ENCODE measurements around the gene LRRK1. TPM values are rescaled to one million over a fixed set of nuclear protein-coding genes. Genes with fewer than 3 reads are reported as not detected.
A peak's percentile ranks its signal among the peaks of the same experiment; 100 is the strongest.

The LRRK1 gene
- total and polyA plus RNA-seq, 2 of the 13 experiments (the other 11 are each of a cell fraction or from before 2014, with no cell fraction given) = 0.13 to 1.2 TPM

GRCh38 chr15:101114610-101115009, 195.5 kb downstream of the LRRK1 start:
- in situ Hi-C loops (cut with HindIII; ENCODE audit: extremely low pct_ligation_motif_present, low pct_unique_long_range_greater_than_20kb) = no loop called here
- H3K4me1 ChIP-seq (ENCODE audit: insufficient read depth, low read length) = peaks cover 26% of the 10 kb centered on the region
- H3K4me2 ChIP-seq (ENCODE audit: low read depth, low read length) = no peak overlapping the region
- ATAC-seq (no peak), FAIRE-seq (no peak), DNase-seq (ENCODE audit: low spot score) (no peak)
- TF ChIP-seq ZNF879 (CRISPR knock-in tag; IDR thresholded peaks at IDR 0.05) (no peak), ZKSCAN1 (IDR thresholded peaks at IDR 0.05; ENCODE audit: low read length) (no peak), IKZF4 (CRISPR knock-in tag; IDR thresholded peaks at IDR 0.05; ENCODE audit: borderline replicate concordance, low read depth, not compliant biosample characterization) (no peak), ZNF329 (CRISPR knock-in tag; IDR thresholded peaks at IDR 0.05; ENCODE audit: low read depth) (no peak), SPEN (CRISPR knock-in tag; IDR thresholded peaks at IDR 0.05; ENCODE audit: low read depth) (no peak), ZNF121 (CRISPR knock-in tag; IDR thresholded peaks at IDR 0.05) (no peak), GTF3A (CRISPR knock-in tag; conservative IDR thresholded peaks at IDR 0.05) (no peak)
- H3K79me2 ChIP-seq (ENCODE audit: insufficient read depth, low read length) = no peaks in the 10 kb centered on the region
- H3K4me3 ChIP-seq (replicated peaks in 1 of 3; ENCODE audit: insufficient read depth in 1 of 3, low read depth in 2 of 3, low read length in 3 of 3) = no peak overlapping the region
- no peak overlapping the region for H3K27ac ChIP-seq (ENCODE audit: extremely low read length, insufficient read depth, low read length)
- BruUV-seq (replicated peaks) = no TSS peak
- ChIA-PET POLR2A (no interaction called here), CTCF (ENCODE audit: low intra/inter-chr PET ratio, low total read pairs) (no interaction called here)
- no peaks in the 10 kb centered on the region for H3K9me3 ChIP-seq (ENCODE audit: low read length)
- intact Hi-C loops (cut with micrococcal nuclease; ENCODE audit: unreplicated experiment) = no loop called here
- no peaks in the 10 kb centered on the region for H4K20me1 ChIP-seq (ENCODE audit: insufficient read depth, low read length)
- WGBS (ENCODE audit: low lambda C conversion rate) = 60% methylated on average over 4 of the region's 4 CpGs
- H2AFZ ChIP-seq (ENCODE audit: low read length) = no peak overlapping the region
- no peaks in the 10 kb centered on the region for H3K36me3 ChIP-seq (replicated peaks in 1 of 2; ENCODE audit: control insufficient read depth in 1 of 2, insufficient read depth in 2 of 2, low read length in 2 of 2)
- H3K27me3 ChIP-seq (ENCODE audit: control insufficient read depth in 1 of 2, insufficient read depth in 2 of 2, low read length in 2 of 2) = peaks cover 10 to 70% of the 10 kb centered on the region in 2 experiments
- H3K9ac ChIP-seq (ENCODE audit: insufficient read depth, low read depth, low read length) = no peak overlapping the region

DNA sequence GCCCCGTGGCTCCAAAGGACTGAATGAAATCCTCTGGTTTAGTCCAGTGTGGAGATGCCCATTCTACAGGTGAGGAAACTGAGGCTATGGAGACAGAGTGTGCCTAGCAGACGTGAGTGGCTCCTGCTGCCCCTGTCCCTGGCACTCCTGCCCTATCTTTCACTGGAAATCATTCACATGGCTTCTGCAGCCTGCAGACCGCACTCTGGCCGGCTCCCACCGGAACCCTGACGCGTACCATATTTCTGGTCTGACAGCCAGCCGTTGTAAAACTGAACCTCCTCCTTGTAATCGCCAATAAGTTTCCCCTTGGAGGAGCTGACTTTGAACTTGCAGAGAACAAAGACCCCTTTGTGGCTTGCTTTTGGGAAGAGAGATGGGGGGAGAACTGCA, 196.2 kb downstream of the LRRK1 start:
- Histone ChIP-seq H3K4me1 (ENCODE audit: insufficient read depth, low read length) (peaks cover 31% of the 10 kb centered on the region), H4K20me1 (ENCODE audit: insufficient read depth, low read length) (no peaks in the 10 kb centered on the region), H3K4me2 (ENCODE audit: low read depth, low read length) (peak overlapping the region; percentile 32; the same call in 1 of the 2 replicates), H2AFZ (ENCODE audit: low read length) (no peak overlapping the region), H3K9ac (ENCODE audit: insufficient read depth, low read depth, low read length) (no peak overlapping the region), H3K9me3 (ENCODE audit: low read length) (no peaks in the 10 kb centered on the region), H3K27me3 (ENCODE audit: control insufficient read depth in 1 of 2, insufficient read depth in 2 of 2, low read length in 2 of 2) (peaks cover 10 to 65% of the 10 kb centered on the region in 2 experiments), H3K79me2 (ENCODE audit: insufficient read depth, low read length) (no peaks in the 10 kb centered on the region), H3K36me3 (replicated peaks in 1 of 2; ENCODE audit: control insufficient read depth in 1 of 2, insufficient read depth in 2 of 2, low read length in 2 of 2) (no peaks in the 10 kb centered on the region), H3K4me3 (replicated peaks in 1 of 3; ENCODE audit: insufficient read depth in 1 of 3, low read depth in 2 of 3, low read length in 3 of 3) (no peak overlapping the region), H3K27ac (ENCODE audit: extremely low read length, insufficient read depth, low read length) (no peak overlapping the region)
- CTCF ChIA-PET (ENCODE audit: low intra/inter-chr PET ratio, low total read pairs) = no interaction called here
- intact Hi-C loops (cut with micrococcal nuclease; ENCODE audit: unreplicated experiment) (no loop called here), in situ Hi-C loops (cut with HindIII; ENCODE audit: extremely low pct_ligation_motif_present, low pct_unique_long_range_greater_than_20kb) (no loop called here)
- FAIRE-seq = no peak
- TF ChIP-seq MAFF (IDR thresholded peaks at IDR 0.05; ENCODE audit: low read depth, low read length) (no peak), ZNF260 (CRISPR knock-in tag; IDR thresholded peaks at IDR 0.05; ENCODE audit: borderline replicate concordance, low read depth) (no peak), ZNF629 (CRISPR knock-in tag; conservative IDR thresholded peaks at IDR 0.05) (peak; percentile 90), IKZF4 (CRISPR knock-in tag; IDR thresholded peaks at IDR 0.05; ENCODE audit: borderline replicate concordance, low read depth, not compliant biosample characterization) (no peak)
- TF ChIP-seq, protein P1, sequence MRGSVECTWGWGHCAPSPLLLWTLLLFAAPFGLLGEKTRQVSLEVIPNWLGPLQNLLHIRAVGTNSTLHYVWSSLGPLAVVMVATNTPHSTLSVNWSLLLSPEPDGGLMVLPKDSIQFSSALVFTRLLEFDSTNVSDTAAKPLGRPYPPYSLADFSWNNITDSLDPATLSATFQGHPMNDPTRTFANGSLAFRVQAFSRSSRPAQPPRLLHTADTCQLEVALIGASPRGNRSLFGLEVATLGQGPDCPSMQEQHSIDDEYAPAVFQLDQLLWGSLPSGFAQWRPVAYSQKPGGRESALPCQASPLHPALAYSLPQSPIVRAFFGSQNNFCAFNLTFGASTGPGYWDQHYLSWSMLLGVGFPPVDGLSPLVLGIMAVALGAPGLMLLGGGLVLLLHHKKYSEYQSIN (CRISPR knock-in tag; IDR thresholded peaks at IDR 0.05; ENCODE audit: borderline replicate concordance) = no peak
- TF ChIP-seq, protein P2, sequence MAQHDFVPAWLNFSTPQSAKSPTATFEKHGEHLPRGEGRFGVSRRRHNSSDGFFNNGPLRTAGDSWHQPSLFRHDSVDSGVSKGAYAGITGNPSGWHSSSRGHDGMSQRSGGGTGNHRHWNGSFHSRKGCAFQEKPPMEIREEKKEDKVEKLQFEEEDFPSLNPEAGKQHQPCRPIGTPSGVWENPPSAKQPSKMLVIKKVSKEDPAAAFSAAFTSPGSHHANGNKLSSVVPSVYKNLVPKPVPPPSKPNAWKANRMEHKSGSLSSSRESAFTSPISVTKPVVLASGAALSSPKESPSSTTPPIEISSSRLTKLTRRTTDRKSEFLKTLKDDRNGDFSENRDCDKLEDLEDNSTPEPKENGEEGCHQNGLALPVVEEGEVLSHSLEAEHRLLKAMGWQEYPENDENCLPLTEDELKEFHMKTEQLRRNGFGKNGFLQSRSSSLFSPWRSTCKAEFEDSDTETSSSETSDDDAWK (CRISPR knock-in tag; IDR thresholded peaks at IDR 0.05) = no peak
- BruUV-seq (replicated peaks) = no TSS peak
- POLR2A ChIA-PET = no interaction called here
- ATAC-seq = no peak
- 13% methylated on average over 9 of the region's 9 CpGs for WGBS (ENCODE audit: low lambda C conversion rate)
- no peak for DNase-seq (ENCODE audit: low spot score)
